A673 (cell line): Measurements from ENCODE around the gene MDM4. TPM values are rescaled to one million over a fixed set of nuclear protein-coding genes. Genes with fewer than 3 reads are reported as not detected.
"Not testable (repeated sequence)": the region's sequence is repeated elsewhere in the genome, so short reads cannot be mapped to it uniquely, and the experiment has no call there.

Source experiments
- BruUV-seq: library from RNA; stranded (reverse); fragments of 400-500 nt; replicated peaks from 2 replicates; lab custom pipeline; 2021; lab: Mats Ljungman, UMichigan
- CTCF ChIA-PET: fragments of 300-600 bp; sonication (Branson Sonifier 250); formaldehyde crosslinking; loops from one replicate; lab custom pipeline; 2022; ENCODE audit warnings: antibody characterized with exemption; lab: Charles Lee
- POLR2A ChIA-PET: fragments of 300-600 bp; sonication (Branson Sonifier 250); formaldehyde crosslinking; loops from one replicate; lab custom pipeline; 2022; ENCODE audit warnings: antibody characterized with exemption; ENCODE audit not compliant: low non-redundant PET; lab: Charles Lee
- DNase-seq: peaks from one replicate; pipeline ENCODE4 v3.0.0-alpha.2; 2015; ENCODE audit warnings: low spot score
- H3K27ac ChIP-seq: fragments of 200-600 bp; sonication (generic); 2 replicates; pipeline ENCODE4 v1.5.1; 2016; ENCODE audit warnings: mixed run types, low read depth, mild to moderate bottlenecking, mixed read lengths, antibody characterized with exemption, low read length; ENCODE audit not compliant: poor library complexity, severe bottlenecking
- H3K27me3 ChIP-seq: fragments of 200-600 bp; sonication (generic); replicated peaks from 2 replicates; pipeline ENCODE4 v1.6.1; 2017; ENCODE audit warnings: mixed run types, low read depth, mild to moderate bottlenecking, mixed read lengths, antibody characterized with exemption, low read length; ENCODE audit not compliant: insufficient read depth, poor library complexity
- H3K36me3 ChIP-seq: fragments of 200-600 bp; sonication (generic); 2 replicates; pipeline ENCODE4 v1.6.1; 2016; ENCODE audit warnings: mixed run types, mild to moderate bottlenecking, mixed read lengths, antibody characterized with exemption, low read length; ENCODE audit not compliant: insufficient read depth, poor library complexity, severe bottlenecking
- H3K4me1 ChIP-seq: fragments of 200-600 bp; sonication (generic); 2 replicates; pipeline ENCODE4 v1.6.1; 2017; ENCODE audit warnings: mixed run types, mild to moderate bottlenecking, mixed read lengths, antibody characterized with exemption, low read length; ENCODE audit not compliant: insufficient read depth, poor library complexity, severe bottlenecking
- H3K4me3 ChIP-seq: fragments of 200-600 bp; sonication (generic); 2 replicates; pipeline ENCODE4 v1.5.1; 2016; ENCODE audit warnings: low read depth, mixed run types, mild to moderate bottlenecking, mixed read lengths, low read length; ENCODE audit not compliant: poor library complexity, severe bottlenecking
- H3K9me3 ChIP-seq: fragments of 200-600 bp; sonication (generic); 2 replicates; pipeline ENCODE4 v1.6.1; 2016; ENCODE audit warnings: mixed run types, low read depth, mild to moderate bottlenecking, mixed read lengths, antibody characterized with exemption, low read length; ENCODE audit not compliant: poor library complexity, severe bottlenecking
- CTCF ChIP-seq: fragments of 300-800, 200-600 bp; sonication (generic); conservative IDR thresholded peaks from 2 replicates; pipeline ENCODE4 v1.5.1; 2017; ENCODE audit warnings: low read depth, mild to moderate bottlenecking, antibody characterized with exemption, low read length, moderate library complexity, mixed read lengths
- EZH2 ChIP-seq: fragments of 200-600 bp; sonication (generic); IDR thresholded peaks from 2 replicates; pipeline ENCODE4 v1.6.1; 2017; ENCODE audit warnings: borderline replicate concordance, low read depth, mild to moderate bottlenecking, mixed read lengths, antibody characterized with exemption, low read length; ENCODE audit not compliant: poor library complexity, severe bottlenecking
- intact Hi-C: fragments of 100-400 bp; cut with micrococcal nuclease; formaldehyde crosslinking; loops from one replicate; pipeline ENCODE4 v1.10.0; 2022; ENCODE audit not compliant: unreplicated experiment
- total RNA-seq: library from RNA; stranded (reverse); gene quantifications from 2 replicates; pipeline ENCODE4 v1.2.3, GENCODE V29; 2021

The MDM4 gene
- total RNA-seq, 1 experiment from 2014 or later: 71.3 TPM

- no TSS peak for BruUV-seq
- POLR2A ChIA-PET: no interaction called here
- peaks cover 12% of the 10 kb centered on the region for H3K36me3 ChIP-seq
These were observed 40.3 kb downstream of the MDM4 start for GRCh38 chr1:204556458-204557052.

GRCh38 chr1:204558467-204558866, 42.3 kb downstream of the MDM4 start:
- DNase-seq: no peak
- Histone ChIP-seq H3K36me3 (peaks cover under 1% of the 10 kb centered on the region), H3K27me3 (no peaks in the 10 kb centered on the region), H3K4me3 (no peak overlapping the region), H3K27ac (no peak overlapping the region), H3K4me1 (peaks cover 10% of the 10 kb centered on the region), H3K9me3 (no peaks in the 10 kb centered on the region)
- ChIA-PET CTCF (no interaction called here), POLR2A (no interaction called here)
- BruUV-seq: no TSS peak
- TF ChIP-seq CTCF (no peak), EZH2 (no peak)
- intact Hi-C loops: no loop called here

More at GRCh38 chr1:204556458-204557052, 40.3 kb downstream of the MDM4 start:
- CTCF ChIA-PET: no interaction called here
- H3K27ac ChIP-seq: no peak overlapping the region
- DNase-seq: no peak
- TF ChIP-seq CTCF (no peak), EZH2 (no peak)
- intact Hi-C loops: no loop called here
- H3K4me3 ChIP-seq: no peak overlapping the region
- H3K27me3 ChIP-seq: no peaks in the 10 kb centered on the region
- H3K9me3 ChIP-seq: no peaks in the 10 kb centered on the region
- peaks cover 10% of the 10 kb centered on the region for H3K4me1 ChIP-seq

DNA sequence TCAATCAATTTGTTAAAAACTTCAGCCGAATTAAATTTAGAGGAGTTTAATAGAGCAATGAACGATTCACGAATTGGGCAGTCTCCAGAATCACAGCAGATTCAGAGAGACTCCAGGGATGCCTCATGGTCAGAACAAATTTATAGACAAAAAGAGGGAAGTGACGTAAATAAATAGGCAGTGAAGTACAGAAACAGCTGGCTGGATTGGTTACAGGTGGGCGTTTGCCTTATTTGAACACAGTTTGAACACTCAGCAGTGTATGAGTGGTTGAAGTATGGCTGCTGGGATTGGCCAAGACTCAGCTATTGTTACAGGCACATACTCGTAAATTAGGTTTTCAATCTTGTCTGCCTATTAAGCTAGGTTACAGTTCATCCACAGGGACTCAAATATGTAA, 43.8 kb downstream of the MDM4 start:
- POLR2A ChIA-PET: interaction anchor here (0.7 kb wide), 1 partner anchor 159 kb away, joined by 3 read pairs; no protein-coding TSS in a partner anchor
- H3K4me3 ChIP-seq, intact Hi-C loops, CTCF ChIA-PET, H3K4me1 ChIP-seq, H3K9me3 ChIP-seq, BruUV-seq, H3K27me3 ChIP-seq, H3K36me3 ChIP-seq: not testable (repeated sequence)
- H3K27ac ChIP-seq: peak overlapping the region; percentile 67
- DNase-seq: peak; percentile 58
